ENCODE measurements around the gene EMX2.

EMX2 gene

DNA sequence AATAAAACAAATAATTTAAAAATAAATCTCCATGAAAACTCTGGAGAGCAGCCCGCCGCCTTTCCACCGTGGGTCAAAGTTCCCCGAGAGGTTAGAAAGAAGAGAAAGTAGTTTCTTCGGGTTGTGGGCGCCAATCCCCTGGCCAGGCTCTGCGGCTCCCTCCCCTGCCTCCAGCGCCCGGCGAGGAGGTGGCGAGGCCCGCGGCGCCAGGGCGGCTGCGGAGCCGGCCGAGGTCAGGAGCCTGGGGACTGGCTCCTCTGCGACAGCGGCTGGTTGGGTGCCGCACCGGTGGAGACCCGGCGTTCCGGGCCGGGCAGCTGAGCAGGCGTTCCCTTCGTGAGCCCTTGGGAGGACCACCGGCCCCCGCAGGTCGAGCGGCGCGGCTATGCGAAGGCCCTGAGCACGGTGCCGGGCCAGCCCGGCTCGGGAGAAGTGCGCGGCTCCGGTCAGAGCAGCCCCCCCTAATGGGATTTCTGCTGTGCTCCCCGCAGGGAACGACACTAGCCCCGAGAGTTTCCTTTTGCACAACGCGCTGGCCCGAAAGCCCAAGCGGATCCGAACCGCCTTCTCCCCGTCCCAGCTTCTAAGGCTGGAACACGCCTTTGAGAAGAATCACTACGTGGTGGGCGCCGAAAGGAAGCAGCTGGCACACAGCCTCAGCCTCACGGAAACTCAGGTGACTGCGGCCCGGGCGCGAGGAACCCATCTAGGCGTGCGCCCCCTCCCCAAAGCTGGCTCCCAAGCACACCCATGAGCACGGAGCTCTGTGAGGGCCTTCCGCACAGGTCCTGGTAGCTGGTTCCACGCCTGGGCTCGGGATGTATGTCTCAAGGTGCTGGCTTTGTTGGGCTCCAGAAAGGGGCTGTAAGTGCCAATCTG lies 2.8 kb downstream of the EMX2 start:
- no peak for DNase-seq

DNA sequence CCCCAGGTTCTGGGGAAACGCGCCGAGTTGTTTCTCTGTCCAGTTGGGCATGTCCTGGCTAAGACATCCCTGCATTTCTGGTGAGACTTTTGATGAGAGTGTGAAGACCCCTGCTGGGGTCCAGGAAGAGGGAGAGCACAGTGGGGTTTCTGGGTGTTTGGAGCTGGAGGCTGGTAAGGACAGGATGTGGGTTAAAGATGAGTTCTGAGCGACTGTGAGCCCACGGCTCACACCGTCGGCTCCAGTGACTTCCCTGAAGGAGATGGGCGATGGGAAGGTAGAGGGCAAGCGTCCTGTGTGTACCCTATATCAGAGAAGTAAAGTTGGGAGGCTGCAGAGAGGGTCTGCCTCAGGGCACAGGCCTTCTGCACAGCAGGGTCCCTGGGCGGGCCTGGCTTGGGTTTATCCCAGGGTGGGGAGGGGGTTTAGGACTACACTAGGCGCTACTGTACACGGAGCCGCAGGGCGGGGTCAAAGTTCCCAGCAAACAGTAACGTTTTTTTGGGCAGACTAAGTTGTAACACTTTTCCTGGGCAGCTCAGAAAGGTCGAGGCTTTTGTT lies 3.6 kb downstream of the EMX2 start:
- DNase-seq, result no peak

DNA sequence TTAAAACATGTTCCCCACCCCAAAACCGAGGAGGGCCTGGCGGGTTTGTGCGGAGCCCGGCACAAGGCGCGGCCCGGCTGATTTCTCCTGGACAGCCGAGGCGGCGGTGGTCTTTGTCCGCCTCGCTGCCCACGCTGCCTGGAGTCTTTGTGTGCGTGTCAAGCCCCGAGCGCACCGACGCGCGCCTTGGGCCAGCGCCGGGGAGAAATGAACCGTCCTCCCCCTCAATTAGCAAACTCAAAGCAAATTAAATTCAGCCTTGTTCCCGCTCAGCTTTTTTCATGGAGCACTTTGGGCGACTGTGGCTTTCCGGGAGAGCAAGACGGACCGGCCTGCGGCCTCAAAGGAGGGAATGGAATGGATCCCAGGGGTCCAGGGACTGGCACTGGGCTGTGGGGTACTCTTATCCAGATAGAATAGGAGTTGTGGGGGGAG lies 4.1 kb downstream of the EMX2 start:
- DNase-seq, result no peak

DNA sequence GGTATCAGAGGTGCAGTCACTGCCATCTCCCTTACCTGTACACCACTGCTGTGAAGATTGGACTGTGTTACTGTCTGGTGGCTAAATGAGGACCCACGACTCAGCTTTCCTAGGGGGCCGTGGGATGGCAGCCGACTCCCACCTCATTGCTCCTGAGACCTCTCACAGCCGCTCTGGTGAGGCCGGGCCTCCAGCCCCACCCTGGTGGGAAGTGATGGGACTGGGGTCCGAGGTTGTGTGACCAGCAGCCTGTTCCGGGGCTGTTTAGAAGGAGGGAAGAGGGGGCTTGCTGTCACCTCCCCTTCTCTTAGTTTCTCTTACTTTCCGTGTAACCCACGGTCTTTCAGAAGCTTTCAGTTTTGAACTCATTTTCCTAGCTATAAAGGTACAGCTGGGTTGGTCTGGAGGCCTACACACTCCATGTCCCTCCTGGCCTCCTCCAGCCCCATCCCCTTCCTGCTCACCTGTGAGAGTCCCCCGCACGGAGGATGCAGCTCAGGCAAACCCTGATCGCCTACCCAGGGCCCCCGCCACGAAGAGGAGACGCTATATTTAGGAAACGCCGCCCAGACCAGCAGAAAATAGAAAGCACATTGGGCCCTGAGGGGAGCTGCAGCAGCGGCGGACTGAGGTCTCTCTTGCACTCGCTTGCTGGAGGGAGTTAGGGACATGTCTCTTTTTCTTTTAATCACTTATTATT lies 4.6 kb downstream of the EMX2 start:
- no peak for DNase-seq

DNA sequence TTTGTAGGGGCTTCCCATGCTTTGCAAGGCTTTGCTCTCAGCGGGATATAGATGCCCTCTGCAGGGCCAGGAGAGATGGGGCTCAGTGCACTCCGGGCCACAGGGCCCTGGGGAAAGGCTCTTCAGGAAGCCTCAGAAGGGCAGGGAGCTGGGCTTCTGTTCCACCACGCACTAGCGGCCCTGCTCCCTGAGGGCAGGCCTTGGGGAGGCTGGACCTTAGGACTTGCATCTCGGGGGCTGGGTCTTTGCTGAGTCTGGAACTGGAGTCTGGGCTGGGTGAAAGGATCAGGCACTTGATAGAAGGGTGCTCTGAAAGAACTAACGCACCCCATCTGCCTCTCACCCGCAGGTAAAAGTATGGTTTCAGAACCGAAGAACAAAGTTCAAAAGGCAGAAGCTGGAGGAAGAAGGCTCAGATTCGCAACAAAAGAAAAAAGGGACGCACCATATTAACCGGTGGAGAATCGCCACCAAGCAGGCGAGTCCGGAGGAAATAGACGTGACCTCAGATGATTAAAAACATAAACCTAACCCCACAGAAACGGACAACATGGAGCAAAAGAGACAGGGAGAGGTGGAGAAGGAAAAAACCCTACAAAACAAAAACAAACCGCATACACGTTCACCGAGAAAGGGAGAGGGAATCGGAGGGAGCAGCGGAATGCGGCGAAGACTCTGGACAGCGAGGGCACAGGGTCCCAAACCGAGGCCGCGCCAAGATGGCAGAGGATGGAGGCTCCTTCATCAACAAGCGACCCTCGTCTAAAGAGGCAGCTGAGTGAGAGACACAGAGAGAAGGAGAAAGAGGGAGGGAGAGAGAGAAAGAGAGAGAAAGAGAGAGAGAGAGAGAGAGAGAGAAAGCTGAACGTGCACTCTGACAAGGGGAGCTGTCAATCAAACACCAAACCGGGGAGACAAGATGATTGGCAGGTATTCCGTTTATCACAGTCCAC lies 5.4 kb downstream of the EMX2 start:
- DNase-seq, result no peak

DNA sequence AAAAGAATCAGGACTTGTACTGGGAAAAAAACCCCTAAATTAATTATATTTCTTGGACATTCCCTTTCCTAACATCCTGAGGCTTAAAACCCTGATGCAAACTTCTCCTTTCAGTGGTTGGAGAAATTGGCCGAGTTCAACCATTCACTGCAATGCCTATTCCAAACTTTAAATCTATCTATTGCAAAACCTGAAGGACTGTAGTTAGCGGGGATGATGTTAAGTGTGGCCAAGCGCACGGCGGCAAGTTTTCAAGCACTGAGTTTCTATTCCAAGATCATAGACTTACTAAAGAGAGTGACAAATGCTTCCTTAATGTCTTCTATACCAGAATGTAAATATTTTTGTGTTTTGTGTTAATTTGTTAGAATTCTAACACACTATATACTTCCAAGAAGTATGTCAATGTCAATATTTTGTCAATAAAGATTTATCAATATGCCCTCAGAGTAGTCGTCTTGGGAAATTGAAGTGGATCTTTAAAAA lies 6.6 kb downstream of the EMX2 start:
- DNase-seq, result no peak

DNA sequence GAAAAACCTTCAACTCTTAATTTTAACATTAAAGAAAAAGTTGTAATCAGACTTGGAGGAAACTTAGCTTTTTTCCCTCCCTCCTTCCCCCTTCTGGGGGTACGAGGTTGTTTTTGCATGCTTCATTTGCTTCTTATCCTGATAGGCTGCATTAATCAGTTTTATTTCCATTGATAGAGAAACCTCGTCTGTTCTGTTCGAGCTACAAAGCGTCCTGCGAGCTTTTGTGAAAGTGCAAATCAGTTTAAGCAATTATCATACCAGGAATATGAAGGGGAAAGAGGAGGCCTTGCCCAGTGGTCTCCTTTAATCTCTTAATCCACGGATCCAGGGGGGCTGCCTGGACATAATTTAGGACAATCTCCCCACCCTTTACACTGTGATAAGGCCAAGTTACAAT lies 7.5 kb downstream of the EMX2 start:
- DNase-seq, result no peak

DNA sequence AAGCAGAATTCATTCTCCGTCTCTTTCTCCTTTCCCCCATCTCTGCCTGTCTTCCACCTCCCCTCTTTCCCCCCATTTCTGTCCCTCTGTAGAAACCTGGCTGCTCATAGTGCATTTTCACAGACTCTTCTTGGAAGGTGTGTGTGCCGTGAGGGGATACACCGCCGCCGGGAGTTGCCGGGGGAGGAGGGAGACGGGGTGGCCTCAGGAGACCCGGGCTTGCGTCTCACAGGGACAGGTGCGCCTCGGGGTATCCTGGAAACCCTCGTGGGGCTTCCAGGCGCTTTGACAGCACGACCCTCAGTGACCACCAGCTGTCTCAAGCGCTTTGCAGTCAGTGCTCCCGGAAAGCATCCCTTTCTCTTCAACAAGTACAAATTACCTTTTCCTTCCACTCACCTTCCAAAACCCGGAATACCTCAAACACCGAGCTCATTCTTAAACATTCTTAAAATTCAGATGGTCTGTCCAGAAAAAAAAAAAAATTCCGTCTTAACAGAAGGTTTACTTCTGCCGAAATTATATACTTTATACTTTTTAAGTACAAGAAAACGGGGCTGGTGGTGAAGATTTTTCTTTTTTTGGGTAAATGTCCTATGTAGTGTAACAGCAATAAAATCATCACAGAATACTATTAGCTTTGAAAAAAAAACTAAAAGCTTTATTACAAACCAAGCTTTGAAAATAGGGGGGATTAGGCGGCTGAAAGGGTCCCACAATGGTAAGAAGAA lies 8.2 kb downstream of the EMX2 start:
- no peak for DNase-seq

DNA sequence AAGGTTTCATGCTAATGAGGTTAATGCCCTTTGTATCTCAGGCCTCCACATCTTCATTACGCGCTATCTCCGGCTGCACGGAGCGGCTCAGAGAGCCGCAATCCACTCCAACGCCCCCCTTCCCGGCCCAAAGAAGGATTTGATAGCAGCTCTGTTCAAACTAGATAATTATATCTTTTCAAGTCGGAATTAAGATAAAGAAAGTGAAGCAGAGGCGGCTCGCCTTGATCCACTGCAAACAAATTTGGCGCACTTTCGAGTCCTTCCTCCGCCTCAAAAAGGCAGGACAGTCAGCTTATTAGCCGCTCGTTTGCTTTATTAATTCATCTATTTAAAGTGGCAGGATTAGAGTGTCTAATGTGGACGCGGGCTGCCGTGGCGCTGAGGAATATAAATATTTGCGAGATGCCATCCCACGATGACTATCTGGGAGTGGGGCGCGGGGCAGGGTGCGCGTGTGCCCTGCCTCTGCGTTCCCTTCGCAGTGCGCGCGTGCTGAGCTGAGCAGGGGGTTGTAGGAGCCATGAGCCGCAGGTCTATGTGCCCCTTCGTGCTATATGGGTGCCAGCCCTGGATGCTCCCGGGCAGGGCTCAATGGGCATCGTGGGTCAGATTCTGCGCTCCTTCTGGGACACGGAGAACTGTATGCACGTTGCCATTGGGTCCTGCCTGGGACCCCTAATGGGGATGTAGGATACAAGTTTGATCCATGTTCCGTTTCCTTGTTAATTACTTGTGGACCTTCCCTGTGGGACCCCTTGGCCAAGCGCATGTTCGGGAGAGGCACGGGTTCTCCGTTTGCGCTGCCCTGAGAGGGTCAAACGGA lies 9.0 kb downstream of the EMX2 start:
- DNase-seq, result no peak

DNA sequence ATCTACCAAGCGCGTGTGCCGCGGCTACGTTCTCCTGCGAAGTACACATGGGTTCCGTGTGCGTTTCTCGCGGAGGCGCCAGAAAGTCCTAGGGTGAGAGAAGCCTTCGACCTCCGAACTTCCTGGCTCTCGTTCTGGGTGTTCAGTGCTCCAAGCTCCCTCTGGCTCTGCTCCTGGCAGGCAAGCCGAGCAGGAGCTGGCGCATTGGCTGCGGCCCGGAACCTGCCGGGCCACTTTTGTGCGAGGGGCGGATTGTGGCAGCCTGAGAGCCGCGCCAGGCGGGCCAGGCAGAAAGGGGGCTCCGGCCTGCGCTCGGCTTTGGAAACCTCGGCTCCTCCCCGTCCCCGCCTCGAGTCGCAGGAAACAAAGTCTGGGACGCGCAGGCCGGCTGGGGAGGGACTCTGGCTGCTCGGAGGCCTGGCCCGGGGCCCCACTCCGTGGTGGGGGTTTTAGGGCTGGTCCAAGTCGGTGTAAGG lies 9.6 kb downstream of the EMX2 start:
- no peak for DNase-seq

DNA sequence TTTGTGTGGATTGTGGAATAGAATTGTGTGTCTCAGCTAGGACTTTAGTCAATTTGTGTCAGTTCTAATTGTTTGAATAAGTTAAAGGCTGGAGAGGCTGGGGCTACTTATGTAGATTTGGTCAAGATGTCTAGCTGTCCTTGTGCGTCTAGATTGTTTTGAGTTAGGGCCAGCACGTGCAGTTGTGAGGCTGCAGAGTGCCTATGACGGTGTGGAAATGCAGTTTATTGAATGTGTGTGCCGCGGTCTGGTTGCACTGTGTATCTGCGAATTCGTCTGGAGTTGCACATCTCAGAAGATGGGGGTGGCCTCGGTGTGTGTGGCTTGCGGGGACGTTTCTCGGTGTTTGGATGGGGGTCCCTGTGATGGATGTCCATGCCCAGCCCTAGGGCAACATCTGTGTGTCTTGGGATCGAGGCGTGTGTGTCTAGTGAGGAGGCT lies 10.2 kb downstream of the EMX2 start:
- DNase-seq, result no peak

DNA sequence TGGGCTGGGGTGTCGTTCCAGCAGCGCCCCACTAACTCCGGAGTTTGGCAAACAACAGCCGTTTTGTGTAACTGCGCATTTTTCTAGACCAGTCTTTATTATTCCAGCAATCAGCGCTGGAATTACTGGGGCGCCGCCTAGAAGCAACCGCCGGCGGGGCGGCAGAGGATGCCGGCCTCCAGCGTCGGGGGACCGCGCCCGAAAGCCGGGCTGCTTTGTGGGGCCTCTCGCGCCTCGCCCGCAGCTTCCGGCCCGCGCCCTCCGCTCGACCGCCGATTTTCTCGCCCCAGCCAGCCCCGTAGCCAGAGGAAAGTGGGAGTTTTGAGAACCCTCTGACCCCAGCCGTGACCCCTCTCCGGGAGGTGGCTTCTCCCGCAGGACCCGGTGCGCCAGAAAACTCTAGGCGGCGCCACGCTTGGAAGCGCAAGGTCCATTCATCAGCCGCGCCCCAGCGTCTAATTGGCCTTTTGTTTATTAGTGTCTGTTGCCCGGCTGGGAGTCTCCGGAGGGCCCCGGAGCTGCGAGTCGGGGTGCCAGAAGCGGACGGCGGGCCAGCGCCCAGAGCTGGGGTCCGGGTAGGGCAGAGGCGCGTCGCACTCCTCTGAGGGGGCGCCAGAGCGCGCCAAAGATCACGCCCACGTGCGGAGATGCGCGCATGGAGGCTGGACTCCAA lies 10.7 kb downstream of the EMX2 start:
- DNase-seq, result no peak

DNA sequence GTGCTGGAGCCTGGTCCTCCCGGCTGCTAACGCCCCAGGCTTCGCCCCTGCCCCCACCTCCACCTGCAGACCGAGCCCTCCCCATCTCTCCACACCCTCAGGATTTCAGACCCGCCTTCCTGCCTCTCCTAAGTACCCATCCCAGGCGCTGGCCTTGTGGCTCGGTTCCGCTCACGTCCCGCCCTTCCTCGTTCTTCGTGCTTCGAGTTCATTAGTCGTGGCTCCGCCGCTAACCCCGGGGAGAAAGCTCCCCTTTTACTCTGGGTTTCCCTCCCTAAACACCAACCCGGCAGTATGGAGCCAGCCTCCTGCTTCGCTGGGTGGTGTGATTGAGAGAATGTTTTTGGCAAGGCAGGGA lies 11.2 kb downstream of the EMX2 start:
- no peak for DNase-seq

DNA sequence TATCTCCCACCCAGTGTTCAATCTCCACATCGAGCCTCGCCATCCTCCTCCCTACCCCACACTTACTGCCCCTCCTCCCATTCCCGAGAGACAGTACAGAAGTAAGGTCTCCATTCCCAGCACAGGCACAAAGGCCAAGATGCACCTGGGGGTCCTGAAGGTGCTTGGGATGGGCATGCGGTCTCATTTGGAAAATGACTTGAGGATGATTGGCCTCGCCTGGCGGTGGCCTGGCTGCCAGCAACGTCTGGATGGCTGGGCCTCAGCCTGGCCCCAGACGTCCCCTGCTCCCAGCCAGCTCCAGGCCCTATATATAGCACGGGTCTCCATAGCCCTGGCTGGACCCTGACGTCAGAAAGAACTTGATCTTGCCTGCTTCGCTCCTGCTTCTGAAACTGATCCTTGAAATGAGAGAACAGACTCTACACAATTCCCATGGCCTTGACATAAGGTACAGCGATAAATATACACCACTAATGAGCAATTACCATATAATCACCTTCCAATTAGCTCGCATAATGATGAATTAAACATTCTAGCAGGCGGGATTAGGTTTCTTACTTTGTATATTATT lies 11.8 kb downstream of the EMX2 start:
- no peak for DNase-seq

DNA sequence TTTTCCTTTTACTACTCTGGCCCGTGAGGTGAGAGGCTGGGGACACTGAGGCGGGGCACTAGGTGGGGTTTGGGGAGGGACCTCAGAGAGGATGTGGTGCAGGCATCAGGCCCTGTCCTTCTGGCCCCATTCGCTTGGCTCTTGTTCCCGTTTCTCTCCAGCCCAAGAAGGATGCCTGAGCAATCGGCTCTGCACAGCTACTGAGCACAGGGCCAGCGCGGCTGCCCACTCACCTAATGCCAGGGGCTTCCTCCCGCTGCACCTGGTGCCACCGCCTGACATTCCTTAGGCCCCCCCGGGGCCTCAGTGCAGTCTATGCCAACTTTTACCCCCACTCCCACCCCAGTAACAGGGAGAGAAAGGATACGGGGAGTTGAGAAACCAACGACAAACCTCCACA lies 12.5 kb downstream of the EMX2 start:
- no peak for DNase-seq

DNA sequence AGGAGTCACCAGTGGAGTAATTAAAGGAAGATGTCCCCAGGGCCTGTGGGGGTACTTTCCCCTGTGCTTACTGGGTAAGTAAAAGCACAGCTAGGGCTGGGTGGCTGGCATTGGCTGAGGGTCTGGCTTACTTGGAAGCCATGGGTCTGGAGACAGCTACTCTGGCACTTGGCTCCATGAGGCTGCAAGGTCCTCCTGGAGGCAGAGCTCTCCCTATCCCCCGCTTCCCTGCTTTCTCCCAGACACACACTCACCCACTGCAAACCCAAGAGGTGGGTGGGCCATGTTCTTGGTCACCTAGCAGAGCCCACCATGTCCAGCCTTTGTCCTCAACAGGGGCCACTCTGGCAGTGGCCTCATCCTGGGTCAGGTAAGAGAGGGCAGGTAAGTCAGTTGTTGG lies 13.3 kb downstream of the EMX2 start:
- no peak for DNase-seq

DNA sequence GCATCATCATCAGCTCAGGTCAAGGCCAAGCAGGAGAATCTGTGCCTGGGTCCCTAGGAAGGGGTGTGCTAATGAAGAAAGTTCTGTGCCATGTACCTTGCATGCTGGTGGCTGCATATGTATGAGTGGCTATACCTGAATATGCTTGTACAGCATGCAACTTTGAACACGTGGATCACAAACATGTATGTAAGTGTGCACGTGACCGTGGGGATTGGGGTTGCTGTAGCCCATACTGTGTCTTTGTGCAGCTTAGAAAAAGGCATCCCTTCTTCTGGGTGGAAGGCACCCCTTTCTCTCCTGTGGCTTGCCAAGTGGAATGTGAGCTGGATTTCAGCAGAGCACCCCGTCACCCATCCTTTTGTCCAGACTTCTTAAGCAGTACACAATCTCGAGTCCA lies 13.8 kb downstream of the EMX2 start:
- DNase-seq, result no peak

DNA sequence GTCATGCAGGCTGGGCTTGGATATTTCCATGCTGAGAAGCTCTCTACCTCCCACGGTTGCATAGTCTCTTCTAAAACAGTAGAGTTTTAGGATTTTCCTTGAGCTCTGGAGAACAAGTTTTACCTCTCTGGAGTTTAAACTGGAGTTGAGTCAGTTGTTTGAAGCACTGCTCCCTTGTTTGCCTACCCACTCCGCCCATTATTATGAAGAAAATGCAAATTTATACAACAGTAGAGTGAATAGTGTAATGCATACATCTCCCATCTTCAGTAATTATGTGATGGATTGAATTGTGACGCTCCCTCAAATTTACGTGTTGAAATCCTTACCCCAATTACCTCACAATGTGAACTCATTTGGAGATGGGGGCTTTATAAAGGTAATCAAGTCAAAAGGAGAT lies 17.2 kb downstream of the EMX2 start:
- no peak for DNase-seq

DNA sequence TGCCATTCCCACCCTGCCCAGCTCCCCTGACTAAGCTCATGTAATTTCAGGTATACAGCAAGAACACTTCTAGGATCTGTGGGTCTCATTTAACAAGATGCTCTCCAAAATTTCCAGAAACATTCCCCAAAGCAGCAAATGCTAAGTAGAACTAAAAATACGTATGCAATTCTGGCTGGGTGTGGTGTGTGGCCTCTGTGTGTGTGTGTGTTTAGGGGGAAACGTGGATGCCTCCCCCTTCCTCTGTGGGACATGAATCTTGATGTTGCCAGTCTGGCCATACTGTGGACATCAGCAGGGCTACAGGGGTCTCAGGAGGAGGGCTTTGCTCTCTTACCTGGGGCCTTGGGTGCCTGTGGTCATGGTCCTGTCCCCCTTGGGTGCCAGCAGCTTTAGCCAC lies 18.4 kb downstream of the EMX2 start:
- no peak for DNase-seq

DNA sequence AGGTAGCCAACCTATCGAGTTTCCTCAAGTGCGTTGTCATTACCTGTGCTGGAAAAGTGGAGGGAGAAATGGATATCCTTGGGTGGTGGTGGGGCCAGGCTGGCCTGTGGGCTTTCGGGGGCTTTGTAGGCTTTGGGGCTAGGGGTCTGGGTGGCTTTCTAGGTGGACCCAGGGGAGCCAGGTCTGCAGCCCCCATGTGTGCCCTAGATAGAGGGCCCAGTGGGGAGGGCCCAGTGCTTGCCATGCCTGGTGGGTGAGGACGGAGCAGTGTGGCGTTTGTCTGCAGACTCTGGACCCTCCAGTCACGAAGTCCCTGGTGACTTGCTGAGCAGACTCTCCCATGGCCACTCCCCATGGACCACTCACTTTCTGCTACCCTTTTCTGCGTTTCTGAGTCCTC lies 19.7 kb downstream of the EMX2 start:
- no peak for DNase-seq
